Right renal cortex interstitium (tissue), 3 donors: ENCODE results near the gene KRTAP19-7. TPM values are rescaled to one million over a fixed set of nuclear protein-coding genes. Genes with fewer than 3 reads are reported as not detected.

ENCODE experiments used
- polyA plus RNA-seq, 3 donors: library from polyadenylated mRNA; unstranded; fragments of 120-200 nt; gene quantifications; one replicate each; pipeline ENCODE4 v1.2.1, GENCODE V29; 2013; ENCODE audit not compliant: insufficient read length in 3 of 3

The KRTAP19-7 gene
- polyA plus RNA-seq, 3 donors: not detected

Other genes starting within 250 kb of the KRTAP19-7 start
- gene KRTAP26-1, start 241.0 kb downstream of the KRTAP19-7 start, polyA plus RNA-seq: not detected
- gene KRTAP27-1, start 223.6 kb downstream of the KRTAP19-7 start, polyA plus RNA-seq: not detected
- gene KRTAP23-1, start 212.7 kb downstream of the KRTAP19-7 start, polyA plus RNA-seq: not detected
- gene KRTAP13-2, start 189.0 kb downstream of the KRTAP19-7 start, polyA plus RNA-seq: not detected
- gene KRTAP13-1, start 165.3 kb downstream of the KRTAP19-7 start, polyA plus RNA-seq: not detected
- gene KRTAP13-3, start 135.4 kb downstream of the KRTAP19-7 start, polyA plus RNA-seq: not detected
- gene KRTAP13-4, start 131.1 kb downstream of the KRTAP19-7 start, polyA plus RNA-seq: not detected
- gene KRTAP15-1, start 121.0 kb downstream of the KRTAP19-7 start, polyA plus RNA-seq: not detected
- not detected for gene KRTAP19-1, start 80.9 kb downstream of the KRTAP19-7 start, polyA plus RNA-seq
- gene KRTAP19-2, start 73.9 kb downstream of the KRTAP19-7 start, polyA plus RNA-seq: not detected
- gene KRTAP19-3, start 69.3 kb downstream of the KRTAP19-7 start, polyA plus RNA-seq: not detected
- not detected for gene KRTAP19-4, start 64.1 kb downstream of the KRTAP19-7 start, polyA plus RNA-seq
- not detected for gene KRTAP19-5, start 59.2 kb downstream of the KRTAP19-7 start, polyA plus RNA-seq
- not detected for gene KRTAP19-6, start 19.4 kb downstream of the KRTAP19-7 start, polyA plus RNA-seq
- not detected for gene KRTAP22-2, start 29.1 kb upstream of the KRTAP19-7 start, polyA plus RNA-seq
- not detected for gene KRTAP6-3, start 31.1 kb upstream of the KRTAP19-7 start, polyA plus RNA-seq
- not detected for gene KRTAP6-2, start 37.6 kb upstream of the KRTAP19-7 start, polyA plus RNA-seq
- not detected for gene KRTAP22-1, start 39.8 kb upstream of the KRTAP19-7 start, polyA plus RNA-seq
- not detected for gene KRTAP6-1, start 52.6 kb upstream of the KRTAP19-7 start, polyA plus RNA-seq
- not detected for gene KRTAP20-1, start 55.1 kb upstream of the KRTAP19-7 start, polyA plus RNA-seq
- not detected for gene KRTAP20-4, start 59.3 kb upstream of the KRTAP19-7 start, polyA plus RNA-seq
- not detected for gene KRTAP20-2, start 73.9 kb upstream of the KRTAP19-7 start, polyA plus RNA-seq
- gene KRTAP20-3, start 81.5 kb upstream of the KRTAP19-7 start, polyA plus RNA-seq: not detected
- gene KRTAP21-3, start 157.5 kb upstream of the KRTAP19-7 start, polyA plus RNA-seq: not detected
- not detected for gene KRTAP21-2, start 185.9 kb upstream of the KRTAP19-7 start, polyA plus RNA-seq
- not detected for gene KRTAP21-1, start 194.1 kb upstream of the KRTAP19-7 start, polyA plus RNA-seq